GM15510 (cell line): ENCODE results near the gene HEMK1.
A peak's percentile ranks its signal among the peaks of the same experiment; 100 is the strongest.

Source experiments
- POLR2A ChIP-seq: IDR thresholded peaks from 3 replicates; pipeline ENCODE4 v1.6.1; 2011; ENCODE audit warnings: borderline replicate concordance; ENCODE audit not compliant: insufficient read length; ENCODE audit errors: extremely low read depth

The HEMK1 gene

DNA sequence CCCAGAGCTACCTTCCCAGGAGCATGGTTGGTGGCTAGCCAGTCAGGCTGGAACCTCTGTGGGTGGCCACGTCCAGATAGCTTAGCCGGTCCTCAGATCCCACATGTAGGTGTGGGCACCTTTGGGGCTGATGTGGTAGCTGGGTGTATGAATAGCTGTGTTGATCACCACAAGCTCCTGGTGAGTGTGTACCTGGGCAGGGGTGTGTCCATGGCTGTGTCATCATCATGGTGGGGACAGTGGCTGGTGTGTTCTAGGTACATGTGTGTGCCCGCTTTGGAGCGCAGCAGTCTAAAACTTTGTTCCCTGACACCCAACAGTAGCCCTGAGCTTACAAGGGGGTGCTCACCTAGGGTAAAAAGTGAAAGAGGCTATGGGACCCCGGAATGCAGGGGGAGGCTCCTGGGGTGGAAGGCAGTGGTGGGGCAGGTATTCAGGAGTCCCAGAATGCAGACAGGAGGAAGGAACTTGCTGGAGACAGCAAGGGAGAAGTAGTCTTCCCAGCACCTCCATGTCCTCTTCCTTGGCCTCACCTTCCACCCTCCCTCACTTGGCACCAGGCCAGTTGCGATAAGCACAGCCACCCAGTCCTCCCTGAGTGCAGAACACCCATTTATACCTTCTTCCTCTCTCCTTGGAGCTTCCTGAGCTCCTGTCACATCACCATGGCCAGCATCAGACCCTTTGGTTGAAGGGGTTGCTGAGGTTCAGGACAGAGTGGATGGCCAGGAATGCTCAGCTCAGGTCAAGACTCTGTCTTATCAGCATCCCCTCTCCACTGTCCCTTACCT is 41.1 kb downstream of the HEMK1 start:
- TF ChIP-seq POLR2A = no peak

GRCh38 chr3:50610992-50611463 is 41.7 kb downstream of the HEMK1 start:
- TF ChIP-seq POLR2A = no peak

DNA sequence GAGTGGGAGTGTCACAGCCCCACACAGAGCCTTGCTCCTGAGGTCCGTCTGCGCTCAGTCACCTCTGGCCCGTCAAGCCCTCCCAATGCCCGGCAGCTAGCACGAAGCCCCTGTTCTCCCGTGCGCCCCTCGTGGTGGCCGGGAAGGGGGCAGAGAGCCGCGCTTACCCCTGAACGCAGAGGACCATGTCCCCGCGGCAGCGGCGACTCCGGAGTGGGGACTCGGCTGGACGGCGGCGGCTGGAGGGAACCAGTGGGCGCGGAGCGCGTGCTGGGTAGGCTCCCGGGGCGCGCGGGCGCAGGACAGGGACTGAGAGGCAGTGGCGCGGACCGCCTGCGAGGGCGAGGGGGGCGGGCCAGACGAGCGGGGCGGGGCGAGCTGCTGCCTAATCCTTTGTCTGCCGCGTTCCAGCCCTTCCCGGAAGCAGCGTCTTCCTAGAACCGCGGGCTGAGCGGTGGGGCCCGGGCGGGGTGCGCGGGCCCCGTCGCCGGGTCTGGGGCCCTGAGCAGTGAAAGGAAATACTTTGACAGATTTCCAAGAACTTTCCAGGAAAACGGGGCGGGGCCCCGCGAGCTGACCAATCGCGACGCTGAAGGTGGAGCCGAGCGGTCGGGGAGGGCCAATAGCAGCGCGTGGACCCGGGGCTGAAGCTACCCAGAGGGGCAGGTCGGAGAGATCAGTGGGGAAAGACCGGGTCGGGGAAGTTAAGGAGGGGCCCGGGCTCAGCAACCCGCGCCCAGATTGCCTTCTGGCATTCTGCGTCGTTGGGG is 42.3 kb downstream of the HEMK1 start, which contains the start of gene CISH:
Gene CISH, minus strand, starts transcription at position 311 of the 770 bp plus-strand sequence. Its CDS starts 124 bp downstream, at position 187.
- peak; percentile 65 for TF ChIP-seq POLR2A

GRCh38 chr3:50612234-50612882 is 43.0 kb downstream of the HEMK1 start:
- TF ChIP-seq POLR2A = no peak

- no peak for TF ChIP-seq POLR2A
Measured at GRCh38 chr3:50612970-50613846, 43.9 kb downstream of the HEMK1 start.

GRCh38 chr3:50615190-50615589 is 45.9 kb downstream of the HEMK1 start:
- TF ChIP-seq POLR2A = no peak

GRCh38 chr3:50616003-50616769 is 46.9 kb downstream of the HEMK1 start:
- no peak for TF ChIP-seq POLR2A

GRCh38 chr3:50616770-50617095 is 47.4 kb downstream of the HEMK1 start:
- TF ChIP-seq POLR2A = peak; percentile 51

GRCh38 chr3:50617096-50617791 is 47.9 kb downstream of the HEMK1 start, which contains the start of gene MAPKAPK3:
Gene MAPKAPK3, plus strand, starts transcription at chr3:50617151. Its CDS starts 415 bp downstream, at chr3:50617566.
- peak; percentile 51 for TF ChIP-seq POLR2A

DNA sequence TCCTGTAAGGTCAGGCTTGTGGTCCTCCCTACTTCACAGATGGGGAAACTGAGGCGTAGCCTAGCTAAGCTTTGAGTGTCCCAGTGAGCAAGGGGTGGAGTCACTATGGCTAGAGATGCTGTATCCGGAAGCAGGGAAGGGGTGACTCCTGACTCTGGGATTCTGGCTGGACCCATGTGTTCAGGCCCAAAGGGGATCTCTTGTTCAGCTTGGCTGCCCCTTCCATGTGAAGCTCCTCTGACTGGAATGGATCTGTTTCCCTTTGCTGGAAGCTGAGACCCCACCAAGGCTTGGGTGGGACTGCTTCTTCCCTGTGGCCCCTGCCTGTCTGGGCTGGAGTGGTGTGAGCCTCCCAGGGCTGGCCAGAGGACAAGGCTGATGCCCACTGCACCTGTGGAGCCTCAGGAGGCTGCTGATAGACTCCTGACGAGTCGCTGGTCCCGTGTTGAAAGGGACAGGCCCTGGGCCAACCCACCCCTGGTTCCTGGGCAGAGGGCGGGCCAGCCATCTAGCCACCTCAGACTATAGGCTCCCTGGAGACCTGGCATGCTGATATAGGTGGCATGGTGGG is 48.7 kb downstream of the HEMK1 start:
- TF ChIP-seq POLR2A = no peak

GRCh38 chr3:50620420-50620819 is 51.1 kb downstream of the HEMK1 start:
- TF ChIP-seq POLR2A = no peak

- no peak for TF ChIP-seq POLR2A
Measured at GRCh38 chr3:50620820-50621219, 51.5 kb downstream of the HEMK1 start.
